ENCODE measurements around the gene JAZF1.

JAZF1 gene

DNA sequence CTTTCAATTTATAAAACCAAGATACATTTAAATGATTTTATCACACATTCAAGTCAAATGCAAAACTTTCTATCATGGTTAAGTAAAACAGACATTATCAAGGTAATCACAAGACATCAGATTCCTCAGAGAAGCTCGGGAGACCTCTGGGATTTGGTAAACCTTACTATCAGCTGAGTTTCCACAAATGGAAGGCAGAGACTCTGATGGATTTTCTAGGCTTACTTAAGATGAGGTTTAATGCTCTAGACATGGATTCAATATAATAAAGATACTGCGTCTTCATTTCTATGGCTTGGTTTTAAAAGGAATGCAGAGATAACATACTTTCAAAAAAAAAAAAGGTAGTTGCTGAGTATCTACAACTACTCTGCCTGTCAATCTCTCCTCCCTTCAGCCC lies 171.7 kb downstream of the JAZF1 start:
- DNase-seq (ENCODE audit: low read depth in 2 of 2) = no peak

DNA sequence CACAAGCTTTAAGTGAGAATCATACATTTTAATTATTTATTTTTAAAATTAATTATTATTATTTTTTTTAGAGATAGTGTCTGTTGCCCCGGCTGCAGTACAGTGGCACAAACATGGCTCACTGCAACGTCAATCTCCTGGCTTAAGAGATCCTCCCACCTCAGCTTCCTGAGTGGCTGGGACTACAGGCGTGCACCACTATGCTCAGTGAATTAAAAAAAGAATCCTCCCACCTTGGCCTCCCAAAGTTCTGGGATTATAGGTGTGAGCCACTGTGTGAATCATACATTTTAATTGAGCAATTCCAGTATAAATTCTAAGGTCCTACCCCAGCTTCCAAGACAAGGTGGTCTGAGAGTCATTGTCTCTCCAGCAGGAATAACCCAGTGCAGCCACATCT lies 172.4 kb downstream of the JAZF1 start:
- no peak for DNase-seq (ENCODE audit: low read depth in 2 of 2)

DNA sequence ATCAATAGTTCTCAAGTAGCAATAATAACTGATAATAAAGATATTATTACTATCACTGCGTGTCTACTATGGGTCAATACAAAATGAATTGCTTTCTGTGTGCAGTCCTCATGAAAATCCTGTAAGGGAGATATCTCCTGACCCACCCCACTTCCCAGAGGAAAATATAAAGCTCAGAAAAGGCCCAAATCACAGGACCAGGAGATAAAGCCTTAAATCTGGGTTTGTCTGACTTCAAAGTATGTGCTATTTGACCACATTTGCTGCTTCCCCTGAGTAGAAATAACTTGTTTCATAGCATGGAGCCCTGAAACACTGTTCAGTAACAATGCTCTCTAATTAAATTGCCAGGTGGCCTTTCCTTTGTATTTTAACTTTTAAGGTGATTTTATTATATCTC lies 174.1 kb downstream of the JAZF1 start:
- DNase-seq (ENCODE audit: low read depth in 2 of 2) = no peak

DNA sequence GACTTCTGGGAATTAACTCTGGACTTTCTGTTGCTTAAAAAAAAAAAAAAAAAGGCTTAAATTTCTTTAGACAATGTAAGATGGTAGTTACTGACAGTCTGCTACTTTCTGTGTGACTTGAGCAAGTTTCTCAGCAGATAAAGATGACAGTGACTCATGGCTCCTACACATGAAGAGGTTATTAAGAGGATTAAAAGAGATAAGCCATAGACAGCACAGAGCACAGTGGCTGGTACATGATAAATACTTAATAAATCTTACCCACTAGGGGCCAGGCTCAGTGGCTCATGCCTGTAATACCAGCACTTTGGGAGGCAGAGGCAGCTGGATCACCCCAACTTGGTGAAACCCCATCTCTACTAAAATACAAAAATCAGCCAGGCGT lies 174.8 kb downstream of the JAZF1 start:
- no peak for DNase-seq (ENCODE audit: low read depth in 2 of 2)

DNA sequence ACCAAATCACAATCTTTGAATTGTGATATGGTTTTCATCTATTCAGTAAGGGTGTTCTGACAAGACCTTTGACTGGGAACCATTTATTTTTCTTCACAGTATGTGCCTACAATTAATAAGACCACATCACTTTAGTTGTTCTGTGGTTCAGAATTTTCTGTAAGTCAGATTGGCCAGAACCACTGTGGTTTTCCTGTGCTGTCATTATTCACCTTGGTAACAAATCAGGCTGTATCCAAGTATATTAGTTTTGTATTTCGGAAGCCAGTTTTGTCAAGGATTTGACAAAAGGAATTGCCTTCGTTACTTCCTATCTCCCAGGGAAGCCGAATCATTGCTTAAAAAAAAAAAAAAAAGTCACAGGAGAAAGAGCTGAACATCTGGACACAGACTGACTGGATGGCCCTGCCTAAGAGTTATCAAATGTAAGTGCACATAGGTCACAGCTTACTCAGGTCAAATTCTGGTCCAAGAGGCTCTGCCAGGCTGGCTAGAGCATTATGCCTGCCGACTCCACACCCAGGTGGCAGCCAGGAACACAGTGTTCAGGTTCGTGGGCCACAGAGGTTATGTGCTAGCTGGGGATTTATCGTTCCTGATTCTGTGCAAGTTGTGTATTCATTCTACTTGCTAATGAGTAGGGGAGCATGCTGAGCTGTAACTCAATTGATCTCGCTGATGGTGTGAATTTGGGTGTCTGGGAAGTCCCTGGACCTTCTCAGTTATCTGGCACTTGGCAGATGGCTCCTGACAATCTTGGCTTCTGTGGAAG lies 175.3 kb downstream of the JAZF1 start:
- DNase-seq (ENCODE audit: low read depth in 2 of 2) = no peak

DNA sequence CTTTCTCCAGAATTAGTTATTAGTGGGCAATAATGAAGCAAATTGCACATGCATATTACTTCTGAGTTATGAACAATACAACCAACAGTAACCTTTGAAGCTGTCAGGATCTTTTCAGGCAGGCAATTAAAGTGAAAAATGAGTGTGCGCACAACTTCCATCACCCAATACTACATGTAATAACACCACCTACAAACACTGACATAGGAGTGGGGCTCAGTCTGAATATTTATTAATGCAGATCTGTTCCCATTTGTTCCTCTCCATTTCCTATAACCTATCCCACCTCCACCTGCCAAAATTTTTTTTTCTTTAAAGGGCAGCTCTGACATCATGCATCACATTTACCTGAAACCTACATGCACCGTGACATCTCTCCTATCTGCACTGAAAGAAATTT lies 177.2 kb downstream of the JAZF1 start:
- DNase-seq (ENCODE audit: low read depth in 2 of 2) = no peak

DNA sequence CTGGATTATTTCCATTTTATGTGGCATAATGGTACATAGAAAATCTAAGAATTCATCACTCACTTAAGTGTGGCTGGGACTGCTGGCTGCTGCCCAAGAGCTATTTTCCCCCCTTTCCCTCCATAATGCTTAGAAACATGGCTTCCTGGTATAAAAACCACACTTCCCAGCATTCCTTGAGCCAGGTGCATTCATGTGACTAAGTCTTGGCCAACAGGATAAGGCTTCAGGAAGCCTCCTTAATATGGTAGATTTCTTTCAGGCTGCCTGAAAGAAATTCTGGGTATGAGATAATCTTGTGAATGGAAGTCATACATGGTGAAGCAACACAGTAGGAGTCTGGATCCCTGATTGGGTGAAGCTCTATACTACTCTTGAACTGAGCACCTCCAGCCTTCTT lies 178.0 kb downstream of the JAZF1 start:
- no peak for DNase-seq (ENCODE audit: low read depth in 2 of 2)

DNA sequence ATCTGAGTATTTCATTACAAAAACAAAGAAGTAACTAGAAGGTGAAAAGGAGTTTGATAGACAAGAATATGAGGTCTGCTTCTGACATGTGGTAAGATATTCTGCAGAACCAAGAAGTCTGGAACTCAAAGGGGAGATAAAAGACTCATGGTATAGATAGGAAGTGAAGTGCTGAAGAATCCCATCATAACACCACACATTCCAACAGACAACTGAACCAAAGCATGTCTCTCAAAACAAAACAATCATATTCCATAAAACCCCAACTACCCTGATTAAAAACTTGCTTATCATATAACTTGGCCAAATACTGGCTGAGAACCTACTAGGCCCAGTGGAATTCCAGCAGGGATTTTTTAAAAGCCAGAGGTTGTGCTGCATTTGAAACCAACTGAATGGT lies 178.7 kb downstream of the JAZF1 start:
- no peak for DNase-seq (ENCODE audit: low read depth in 2 of 2)

DNA sequence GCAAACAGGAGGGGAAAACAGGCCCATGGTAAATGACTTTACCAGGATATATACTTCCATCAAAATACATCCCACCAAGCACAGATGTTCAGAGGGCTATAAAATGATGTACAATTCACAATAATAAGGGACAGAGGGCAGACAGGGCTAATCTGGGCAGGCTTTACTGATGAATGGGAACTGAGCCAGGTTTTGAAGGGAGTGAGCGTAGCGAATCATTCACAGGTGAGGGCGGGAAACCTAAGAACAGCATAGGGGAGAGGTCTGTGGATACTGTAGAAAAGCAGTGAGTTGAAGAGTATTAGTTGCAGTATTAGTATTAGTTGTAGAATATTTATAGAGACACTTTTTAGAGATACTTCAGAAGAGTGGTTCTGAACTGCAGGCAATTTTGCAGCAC lies 180.8 kb downstream of the JAZF1 start:
- no peak for DNase-seq (ENCODE audit: low read depth in 2 of 2)

DNA sequence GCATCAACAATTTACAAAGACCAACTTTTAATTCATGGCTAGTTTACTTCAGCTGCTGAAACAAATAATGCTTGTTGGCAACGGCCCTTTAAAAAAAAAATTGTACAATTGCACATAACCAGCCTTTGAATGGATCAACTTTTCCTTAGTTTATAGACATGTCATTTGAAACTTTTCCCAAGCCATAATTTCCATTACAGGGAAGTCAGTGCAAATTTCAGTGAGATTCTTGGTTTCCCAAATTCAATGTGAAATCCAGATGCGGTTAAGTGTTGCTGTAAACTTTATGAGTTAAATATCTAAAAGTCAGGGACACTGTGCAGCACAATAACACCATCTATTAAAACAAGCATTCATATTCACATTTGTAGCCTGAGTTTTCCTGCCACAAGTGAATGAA lies 182.2 kb downstream of the JAZF1 start:
- no peak for DNase-seq (ENCODE audit: low read depth in 2 of 2)

DNA sequence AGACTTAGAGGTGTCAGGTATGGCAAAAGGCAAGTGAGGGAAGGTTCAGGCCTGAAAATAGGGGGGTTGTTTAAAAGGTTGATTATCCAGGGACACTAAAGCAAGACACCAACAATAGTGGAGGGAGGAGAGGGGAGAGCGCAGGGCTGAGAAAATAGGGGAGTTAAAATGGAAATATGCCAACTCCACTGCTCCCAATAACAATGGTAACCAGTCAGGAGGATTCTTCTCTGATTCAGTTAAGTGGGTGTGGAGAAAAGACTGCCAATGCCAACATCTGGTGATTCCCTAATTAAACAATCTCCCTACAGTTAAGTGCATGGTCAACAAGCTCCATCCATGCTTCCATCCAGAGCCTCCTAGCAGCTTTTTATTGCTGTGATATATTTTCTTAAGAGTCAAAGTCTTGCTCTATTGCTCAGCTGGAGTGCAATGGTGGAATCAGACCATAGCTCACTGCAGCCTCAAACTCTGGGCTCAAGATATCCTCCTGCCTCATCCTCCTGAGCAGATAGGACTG lies 183.3 kb downstream of the JAZF1 start:
- no peak for DNase-seq (ENCODE audit: low read depth in 2 of 2)

DNA sequence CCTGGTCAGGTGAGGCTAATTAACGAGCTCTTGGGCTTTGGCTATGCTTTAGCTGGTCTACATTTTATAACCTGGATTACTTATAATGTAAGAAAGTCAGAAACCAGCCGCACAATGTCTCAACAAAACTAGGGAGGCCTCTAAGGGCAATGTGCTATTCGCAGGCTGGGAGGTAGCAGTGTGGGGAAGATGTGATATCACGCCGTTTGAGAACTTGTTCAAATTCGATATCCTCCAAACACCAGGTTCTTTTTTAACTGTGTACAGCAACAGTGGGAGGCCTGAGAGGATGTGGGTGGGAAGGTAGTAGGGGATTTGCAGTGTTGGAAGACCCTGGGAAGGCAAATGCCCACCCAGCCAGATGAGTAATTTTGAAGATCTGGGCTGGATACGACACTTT lies 184.5 kb downstream of the JAZF1 start:
- DNase-seq (ENCODE audit: low read depth in 2 of 2) = no peak

DNA sequence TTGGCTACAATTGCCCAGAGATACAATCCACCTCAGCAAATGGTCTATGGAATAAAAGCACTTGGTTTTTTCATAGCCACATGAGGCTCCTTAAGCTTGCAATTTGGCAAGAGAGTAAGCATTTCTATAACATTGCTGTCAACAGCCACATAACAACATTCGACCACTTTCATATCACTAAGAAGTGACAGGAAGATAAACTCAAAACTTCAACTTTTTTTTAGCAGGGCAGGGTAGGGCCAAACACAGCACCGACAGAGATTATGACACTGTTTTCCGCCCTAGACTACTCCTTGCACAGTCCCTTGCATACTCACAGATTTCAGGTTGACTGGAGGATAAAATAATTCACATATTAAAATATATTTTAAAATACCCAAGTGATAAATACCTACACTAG lies 185.4 kb downstream of the JAZF1 start:
- no peak for DNase-seq (ENCODE audit: low read depth in 2 of 2)

DNA sequence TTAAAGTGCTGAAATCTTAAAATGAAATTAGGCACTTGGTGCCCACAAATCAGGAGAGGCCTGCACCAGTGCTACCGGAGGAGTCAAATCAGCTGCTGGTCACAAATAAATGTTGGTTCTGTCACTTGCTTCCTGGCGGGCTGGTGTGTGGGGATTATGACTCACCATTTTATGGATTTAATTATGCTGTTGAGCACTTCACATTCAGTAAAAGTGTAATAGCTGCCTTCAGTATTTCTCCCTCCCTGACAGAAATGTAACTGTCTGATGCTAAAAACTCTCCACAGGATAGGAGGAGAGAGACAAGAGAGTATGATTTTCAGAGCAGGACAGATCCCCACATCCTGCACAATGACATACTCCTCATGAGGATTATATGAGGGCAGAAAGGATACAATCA lies 186.0 kb downstream of the JAZF1 start:
- DNase-seq (ENCODE audit: low read depth in 2 of 2) = no peak

DNA sequence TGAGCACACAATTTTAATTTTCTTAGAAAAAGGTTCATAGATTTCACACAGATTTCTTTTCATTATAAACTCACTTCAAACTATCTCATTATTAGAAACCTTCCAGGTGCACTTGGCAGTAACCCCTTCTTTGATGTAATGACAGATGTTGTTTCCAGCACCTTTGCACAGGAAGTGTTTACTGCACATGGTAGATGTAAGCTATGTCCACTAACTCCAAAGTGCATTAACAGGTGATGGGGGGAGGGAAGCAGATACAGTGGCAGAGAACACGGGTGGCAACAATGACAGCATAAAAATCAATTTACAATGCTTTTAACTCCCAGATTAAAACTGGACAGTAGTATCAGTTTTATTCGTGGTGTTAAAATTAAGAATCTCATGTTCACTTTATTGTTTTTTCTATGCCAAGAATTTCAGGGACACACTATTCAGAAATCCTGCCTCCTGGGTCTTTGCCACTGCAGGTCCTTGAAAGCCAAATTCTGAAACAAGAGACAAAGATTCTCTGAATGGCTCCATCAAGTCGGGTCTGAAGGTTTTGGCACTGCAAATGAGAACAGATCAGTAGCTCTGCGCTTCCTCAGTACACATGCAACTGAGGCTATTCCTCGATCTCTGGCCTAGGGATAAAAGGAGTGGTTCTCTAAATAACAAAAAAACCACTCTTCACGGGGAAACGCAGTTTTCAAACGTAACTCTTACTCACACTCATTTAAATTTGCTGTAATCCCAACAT lies 187.7 kb downstream of the JAZF1 start:
- DNase-seq (ENCODE audit: low read depth in 2 of 2) = no peak

DNA sequence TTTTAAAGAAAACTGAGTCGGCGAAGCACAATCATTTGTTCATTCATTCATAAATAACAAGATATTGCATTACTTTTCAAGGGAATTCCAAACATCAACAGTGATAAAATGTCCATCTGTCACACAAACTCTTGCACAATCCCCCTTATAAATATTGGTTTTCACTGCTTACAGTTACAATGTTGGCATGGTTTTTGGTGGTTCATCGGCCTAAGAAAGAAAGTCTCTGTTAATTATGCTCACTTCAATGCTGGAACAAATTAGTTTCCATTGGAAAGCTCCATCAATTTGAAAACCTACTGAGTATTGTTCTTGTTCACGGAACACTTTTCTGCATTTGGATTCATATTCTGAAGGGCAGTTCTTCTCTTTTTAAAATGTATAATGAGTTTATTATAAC lies 188.5 kb downstream of the JAZF1 start:
- no peak for DNase-seq (ENCODE audit: low read depth in 2 of 2)

DNA sequence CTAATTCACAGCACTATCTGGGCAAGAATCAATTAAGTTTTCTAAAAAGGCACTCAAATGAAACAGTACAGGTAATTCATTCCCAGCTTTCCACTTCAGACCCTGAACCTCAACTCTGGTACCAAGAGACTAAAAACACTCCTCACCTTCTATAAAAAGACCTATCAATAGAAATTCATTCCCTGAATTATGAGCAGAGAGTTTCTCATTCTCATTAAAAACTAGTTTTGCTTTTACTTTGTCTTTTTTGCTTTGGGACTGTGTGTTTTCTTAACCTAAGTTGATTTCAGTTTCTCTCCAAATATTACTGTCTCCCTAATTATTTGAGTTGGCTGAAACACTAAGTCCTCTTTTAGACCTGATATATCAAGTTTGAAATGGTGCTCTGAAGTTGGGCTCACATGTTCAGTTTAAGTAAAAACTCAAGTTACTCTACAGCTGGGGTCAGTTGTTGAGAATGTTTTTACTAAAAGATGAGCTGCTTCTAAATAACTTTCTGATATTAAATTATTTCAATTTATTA lies 189.5 kb downstream of the JAZF1 start:
- DNase-seq (ENCODE audit: low read depth in 2 of 2) = no peak

DNA sequence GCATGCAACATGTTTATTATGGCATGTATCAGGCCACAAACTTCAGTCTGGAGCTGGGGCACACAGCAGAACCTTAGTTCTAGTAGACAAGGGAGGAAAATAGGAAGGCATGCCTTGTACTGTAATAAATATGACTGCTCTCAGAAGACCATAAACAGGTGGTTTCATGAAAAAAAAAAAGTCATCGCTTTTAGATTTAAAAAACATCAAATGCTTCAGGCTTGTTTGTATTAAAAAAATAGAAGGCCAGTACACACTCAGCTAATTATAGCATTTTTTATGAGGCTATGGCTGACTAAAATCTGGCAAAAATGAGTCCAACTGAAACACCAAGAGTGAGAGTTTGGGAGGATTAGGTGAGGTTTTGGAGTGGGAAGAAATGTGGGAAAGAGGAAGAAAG lies 204.1 kb downstream of the JAZF1 start:
- DNase-seq (ENCODE audit: low read depth in 2 of 2) = no peak

DNA sequence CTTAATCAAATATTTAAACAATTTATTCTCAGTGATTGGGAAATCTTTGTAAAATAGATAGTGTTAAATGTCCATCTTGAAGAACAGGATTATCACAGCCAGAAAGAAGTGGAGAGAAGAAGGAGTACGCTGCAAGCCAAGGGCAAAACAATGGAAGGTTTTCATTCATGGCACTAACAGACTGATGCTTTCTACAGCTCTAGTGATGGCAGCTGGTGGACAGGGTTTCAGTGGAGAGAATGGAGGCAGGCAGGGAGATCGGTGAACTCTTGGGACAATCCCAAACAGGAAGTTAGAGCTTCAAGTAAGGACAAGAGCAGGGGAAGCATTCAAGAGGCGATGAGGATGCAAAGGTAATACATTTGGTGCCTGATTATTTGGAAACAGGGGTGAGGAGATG lies 207.0 kb downstream of the JAZF1 start:
- no peak for DNase-seq (ENCODE audit: low read depth in 2 of 2)

DNA sequence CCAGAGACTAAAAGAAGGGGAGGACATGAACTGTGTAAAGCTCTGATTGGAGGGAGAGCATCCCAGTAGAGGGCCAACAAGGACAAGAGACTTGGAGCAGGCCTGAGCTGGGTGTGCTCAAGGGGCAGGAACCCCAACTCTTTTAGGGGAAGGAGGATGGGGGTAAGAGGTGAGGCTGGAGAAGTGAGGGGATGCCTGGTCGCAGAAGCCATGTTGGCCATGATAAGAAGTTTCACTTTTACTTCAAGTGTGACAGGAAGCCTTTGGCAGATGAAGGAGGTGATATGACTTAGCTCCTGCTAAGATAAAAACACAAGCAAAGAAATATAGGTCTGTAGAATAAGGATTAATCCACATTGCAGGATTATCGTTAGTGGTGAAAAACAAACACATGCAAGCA lies 208.3 kb downstream of the JAZF1 start:
- DNase-seq (ENCODE audit: low read depth in 2 of 2) = no peak

DNA sequence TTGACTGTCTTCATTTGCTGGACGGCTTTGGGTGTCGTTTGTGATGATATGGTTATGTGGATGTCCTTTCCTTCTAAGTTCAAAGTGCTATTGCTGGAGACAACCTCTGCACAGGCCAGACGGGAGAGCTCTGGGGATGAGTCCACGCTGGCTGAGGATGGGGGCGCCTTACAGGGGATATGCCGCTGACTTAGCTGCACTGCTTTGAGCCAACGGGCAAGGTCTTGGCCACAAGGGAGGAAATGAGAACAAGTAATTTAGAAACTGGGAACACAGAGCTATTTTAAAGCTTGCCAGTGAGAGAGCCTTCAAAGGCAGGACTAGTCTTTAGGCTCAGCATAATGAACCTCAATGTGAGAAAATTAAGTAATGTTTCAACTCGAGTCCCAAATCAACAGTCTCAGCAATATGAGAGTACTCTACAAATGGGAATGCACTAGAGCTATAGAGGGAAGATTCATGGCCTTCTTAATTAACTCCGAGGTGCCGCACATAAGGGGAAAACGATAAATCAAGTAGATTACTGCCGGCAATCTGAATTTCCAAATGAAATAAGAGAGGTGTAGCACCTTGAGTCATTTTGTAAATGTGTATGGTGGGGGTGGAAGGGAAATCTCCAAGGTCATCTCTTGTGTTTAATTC lies 209.3 kb downstream of the JAZF1 start:
- no peak for DNase-seq (ENCODE audit: low read depth in 2 of 2)

DNA sequence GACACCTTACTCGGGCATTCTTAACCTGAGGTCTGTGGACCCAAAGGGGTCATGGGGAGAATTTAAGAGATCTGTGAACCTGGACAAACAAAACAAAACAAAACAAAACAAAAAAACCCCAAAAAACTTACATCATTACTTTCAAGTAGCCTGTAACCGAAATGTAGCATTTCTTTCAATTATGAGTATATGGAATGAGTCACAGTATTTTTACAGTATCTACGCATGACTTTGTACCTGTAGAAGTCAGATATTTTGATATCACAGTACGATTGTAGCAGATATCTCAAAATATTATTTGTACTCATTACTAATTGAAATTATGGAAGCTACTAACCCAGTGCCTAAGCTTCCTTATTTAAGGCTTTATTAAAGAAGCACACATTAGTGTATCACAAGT lies 210.2 kb downstream of the JAZF1 start:
- DNase-seq (ENCODE audit: low read depth in 2 of 2) = no peak

DNA sequence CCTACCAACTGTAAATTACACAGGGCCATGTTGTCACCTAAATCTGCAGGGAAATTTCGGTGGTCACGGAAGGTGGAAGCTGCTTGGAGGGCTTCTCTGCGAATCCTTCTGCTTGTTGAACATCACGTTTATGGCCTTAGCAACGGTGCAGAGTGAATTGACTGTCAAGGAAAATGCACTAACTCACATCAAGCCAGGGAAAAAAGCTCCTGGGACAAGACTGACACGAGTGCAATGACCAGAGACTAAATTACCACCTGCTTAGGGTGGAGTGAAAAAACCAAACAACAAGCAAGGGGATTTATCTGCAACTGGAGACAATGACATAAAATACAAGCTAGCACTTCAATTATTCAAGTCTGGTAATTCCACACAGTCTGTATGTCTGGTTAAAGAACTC lies 211.2 kb downstream of the JAZF1 start:
- DNase-seq (ENCODE audit: low read depth in 2 of 2) = no peak
